Loucy (cell line): ENCODE data around the gene DNAJA3.
A peak's percentile ranks its signal among the peaks of the same experiment; 100 is the strongest.

Experiments
- H2AFZ ChIP-seq: fragments of 200-600 bp; sonication (generic); 2 replicates; pipeline ENCODE4 v1.6.0; 2016; ENCODE audit warnings: antibody characterized with exemption, mild to moderate bottlenecking, low read length, moderate library complexity
- H3F3A ChIP-seq: fragments of 200-600 bp; 2 replicates; pipeline ENCODE4 v1.6.0; 2016; ENCODE audit warnings: antibody characterized with exemption, low read depth, mild to moderate bottlenecking
- H3K27me3 ChIP-seq: fragments of 200-600 bp; sonication (generic); 2 replicates; pipeline ENCODE4 v1.6.1; 2014; ENCODE audit warnings: low read length, mild to moderate bottlenecking; ENCODE audit not compliant: insufficient read depth, poor library complexity, severe bottlenecking
- H3K36me3 ChIP-seq: fragments of 200-600 bp; sonication (generic); 2 replicates; pipeline ENCODE4 v1.6.1; 2016; ENCODE audit warnings: low read length; ENCODE audit not compliant: insufficient read depth
- H3K4me1 ChIP-seq: fragments of 200-600 bp; sonication (generic); 2 replicates; pipeline ENCODE4 v1.5.1; 2014; ENCODE audit warnings: low read length, mild to moderate bottlenecking; ENCODE audit not compliant: insufficient read depth, poor library complexity, severe bottlenecking
- H3K4me2 ChIP-seq: fragments of 200-600 bp; sonication (generic); 2 replicates; pipeline ENCODE4 v1.6.0; 2014; ENCODE audit warnings: antibody characterized with exemption, low read length, low read depth, mild to moderate bottlenecking; ENCODE audit not compliant: poor library complexity, severe bottlenecking
- H3K4me3 ChIP-seq: fragments of 200-600 bp; sonication (generic); 2 replicates; pipeline ENCODE4 v1.5.1; 2014; ENCODE audit warnings: low read length, mild to moderate bottlenecking, mixed read lengths; ENCODE audit not compliant: poor library complexity, severe bottlenecking
- H3K79me2 ChIP-seq: fragments of 200-600 bp; sonication (generic); 2 replicates; pipeline ENCODE4 v1.6.1; 2014; ENCODE audit warnings: low read length; ENCODE audit not compliant: insufficient read depth
- H3K9ac ChIP-seq: fragments of 200-600 bp; sonication (generic); 2 replicates; pipeline ENCODE4 v1.6.0; 2014; ENCODE audit warnings: mild to moderate bottlenecking, low read depth, low read length, moderate library complexity; ENCODE audit not compliant: poor library complexity, severe bottlenecking
- H3K9me2 ChIP-seq: fragments of 200-600 bp; sonication (generic); replicated peaks from 2 replicates; pipeline ENCODE4 v1.6.1; 2016; ENCODE audit warnings: low read depth, low read length, mixed read lengths
- H3K9me3 ChIP-seq: fragments of 200-600 bp; sonication (generic); 2 replicates; pipeline ENCODE4 v1.6.1; 2014; ENCODE audit warnings: mild to moderate bottlenecking, antibody characterized with exemption, low read length, low read depth; ENCODE audit not compliant: insufficient read depth
- H4K20me1 ChIP-seq: fragments of 200-600 bp; sonication (generic); 2 replicates; pipeline ENCODE4 v1.6.0; 2014; ENCODE audit warnings: antibody characterized with exemption, low read length, mild to moderate bottlenecking; ENCODE audit not compliant: insufficient read depth, poor library complexity, severe bottlenecking
- CTCF ChIP-seq: fragments of 200-600 bp; sonication (generic); conservative IDR thresholded peaks from 2 replicates; pipeline ENCODE4 v1.5.1; 2014; ENCODE audit warnings: mild to moderate bottlenecking, antibody characterized with exemption, low read length
- EZH2phosphoT487 ChIP-seq: fragments of 200-600 bp; IDR thresholded peaks from 2 replicates; pipeline ENCODE4 v1.6.1; 2018; ENCODE audit warnings: antibody characterized with exemption, mild to moderate bottlenecking, moderate library complexity, borderline replicate concordance

DNAJA3 gene

GRCh38 chr16:4425378-4426020, at the start of gene DNAJA3:
DNAJA3 (plus strand) TSS chr16:4425868; CDS start chr16:4425882, 14 bp downstream.
- no peaks in the 10 kb centered on the region for H3K9me2 ChIP-seq
- H3F3A ChIP-seq = no peaks in the 10 kb centered on the region
- H2AFZ ChIP-seq = peak within 1 kb of the TSS; percentile 96
- peak within 1 kb of the TSS; percentile 84 for H3K9ac ChIP-seq
- H3K4me2 ChIP-seq = peak within 1 kb of the TSS; percentile 94
- peaks cover 7% of the 10 kb centered on the region for H3K4me1 ChIP-seq
- H3K79me2 ChIP-seq = peaks cover 23% of the 10 kb centered on the region
- no peaks in the 10 kb centered on the region for H3K27me3 ChIP-seq
- H3K4me3 ChIP-seq = peak within 1 kb of the TSS; percentile 93
- peaks cover 9% of the 10 kb centered on the region for H4K20me1 ChIP-seq
- no peaks in the 10 kb centered on the region for H3K36me3 ChIP-seq
- H3K9me3 ChIP-seq = no peaks in the 10 kb centered on the region
- TF ChIP-seq EZH2phosphoT487 (no peak), CTCF (no peak)

GRCh38 chr16:4376126-4376892, 49.4 kb upstream of the DNAJA3 start:
- Histone ChIP-seq H3K9ac (no peak overlapping the region), H4K20me1 (no peaks in the 10 kb centered on the region), H3K27me3 (no peaks in the 10 kb centered on the region), H3K4me2 (no peak overlapping the region), H3F3A (no peaks in the 10 kb centered on the region), H3K9me3 (no peaks in the 10 kb centered on the region), H3K36me3 (no peaks in the 10 kb centered on the region), H3K4me3 (no peak overlapping the region), H3K4me1 (no peaks in the 10 kb centered on the region), H3K9me2 (no peaks in the 10 kb centered on the region), H2AFZ (no peak overlapping the region), H3K79me2 (no peaks in the 10 kb centered on the region)
- TF ChIP-seq EZH2phosphoT487 (no peak), CTCF (no peak)

- Histone ChIP-seq H3F3A (no peaks in the 10 kb centered on the region), H3K9ac (no peak overlapping the region), H3K9me3 (no peaks in the 10 kb centered on the region), H4K20me1 (no peaks in the 10 kb centered on the region), H2AFZ (no peak overlapping the region), H3K4me3 (no peak overlapping the region), H3K9me2 (no peaks in the 10 kb centered on the region), H3K36me3 (no peaks in the 10 kb centered on the region), H3K4me2 (no peak overlapping the region), H3K79me2 (no peaks in the 10 kb centered on the region), H3K4me1 (no peaks in the 10 kb centered on the region), H3K27me3 (no peaks in the 10 kb centered on the region)
- TF ChIP-seq CTCF = no peak
- no peak for TF ChIP-seq EZH2phosphoT487
These were observed 48.6 kb upstream of the DNAJA3 start for GRCh38 chr16:4376893-4377572.
